Calu3 (cell line): ENCODE data around the gene NTF3. TPM values are rescaled to one million over a fixed set of nuclear protein-coding genes. Genes with fewer than 3 reads are reported as not detected.

Experiments used
- BruUV-seq: library from RNA; stranded (reverse); fragments of 400-500 nt; replicated peaks from 2 replicates; lab custom pipeline; 2021; lab: Mats Ljungman, UMichigan
- CTCF ChIA-PET: fragments of 300-600 bp; sonication (Branson Sonifier 250); formaldehyde crosslinking; loops from one replicate; lab custom pipeline; 2022; ENCODE audit warnings: antibody characterized with exemption; lab: Charles Lee
- DNase-seq: peaks from one replicate; pipeline ENCODE4 v3.0.0; 2022
- H3K27ac Mint-ChIP-seq: one replicate; pipeline ENCODE4 v1.8.0; 2022; ENCODE audit warnings: mixed read lengths; ENCODE audit not compliant: unreplicated experiment
- H3K27me3 Mint-ChIP-seq: one replicate; pipeline ENCODE4 v1.8.0; 2022; ENCODE audit warnings: mixed read lengths; ENCODE audit not compliant: unreplicated experiment
- H3K36me3 Mint-ChIP-seq: one replicate; pipeline ENCODE4 v1.8.0; 2022; ENCODE audit warnings: mild to moderate bottlenecking, moderate library complexity, mixed read lengths; ENCODE audit not compliant: insufficient read depth, unreplicated experiment
- H3K4me1 Mint-ChIP-seq: one replicate; pipeline ENCODE4 v1.8.0; 2022; ENCODE audit warnings: mild to moderate bottlenecking, low read depth, mixed read lengths; ENCODE audit not compliant: unreplicated experiment
- H3K4me3 Mint-ChIP-seq: one replicate; pipeline ENCODE4 v1.8.0; 2022; ENCODE audit warnings: mild to moderate bottlenecking, low read depth, moderate library complexity, mixed read lengths; ENCODE audit not compliant: unreplicated experiment
- H3K9me3 Mint-ChIP-seq: one replicate; pipeline ENCODE4 v1.8.0; 2022; ENCODE audit warnings: low read depth, mixed read lengths; ENCODE audit not compliant: unreplicated experiment
- CTCF ChIP-seq: fragments of 200-600 bp; IDR thresholded peaks from one replicate; pipeline ENCODE4 v1.8.0; 2022; ENCODE audit warnings: antibody characterized with exemption; ENCODE audit not compliant: unreplicated experiment
- intact Hi-C: fragments of 100-400 bp; cut with micrococcal nuclease; formaldehyde crosslinking; loops from one replicate; pipeline ENCODE4 v1.10.0; 2022; ENCODE audit not compliant: unreplicated experiment
- total RNA-seq: library from RNA; stranded (reverse); gene quantifications from 2 replicates; pipeline ENCODE4 v1.2.3, GENCODE V29; 2022

The NTF3 gene
- total RNA-seq, 1 experiment from 2014 or later, result not detected

- CTCF ChIA-PET, result no interaction called here
- H3K4me3 Mint-ChIP-seq, result no peak overlapping the region
- no peaks in the 10 kb centered on the region for H3K4me1 Mint-ChIP-seq
- peaks cover 10% of the 10 kb centered on the region for H3K9me3 Mint-ChIP-seq
- no peak overlapping the region for H3K27ac Mint-ChIP-seq
- no peaks in the 10 kb centered on the region for H3K36me3 Mint-ChIP-seq
- DNase-seq, result no peak
- intact Hi-C loops, result no loop called here
- BruUV-seq, result no TSS peak
- TF ChIP-seq CTCF, result no peak
- H3K27me3 Mint-ChIP-seq, result no peaks in the 10 kb centered on the region
These were observed 81.5 kb downstream of the NTF3 start for GRCh38 chr12:5513406-5513805.

GRCh38 chr12:5514016-5514415, 82.1 kb downstream of the NTF3 start:
- no peak for TF ChIP-seq CTCF
- no TSS peak for BruUV-seq
- Mint-ChIP-seq H3K4me3 (no peak overlapping the region), H3K9me3 (peaks cover 10% of the 10 kb centered on the region), H3K36me3 (no peaks in the 10 kb centered on the region), H3K27ac (no peak overlapping the region), H3K27me3 (no peaks in the 10 kb centered on the region), H3K4me1 (no peaks in the 10 kb centered on the region)
- no peak for DNase-seq
- intact Hi-C loops, result no loop called here
- CTCF ChIA-PET, result no interaction called here

- no peak for TF ChIP-seq CTCF
- Mint-ChIP-seq H3K4me3 (no peak overlapping the region), H3K4me1 (no peaks in the 10 kb centered on the region), H3K27me3 (no peaks in the 10 kb centered on the region), H3K9me3 (peaks cover 10% of the 10 kb centered on the region), H3K36me3 (no peaks in the 10 kb centered on the region), H3K27ac (no peak overlapping the region)
- CTCF ChIA-PET, result no interaction called here
- DNase-seq, result no peak
- BruUV-seq, result no TSS peak
- intact Hi-C loops, result no loop called here
These were observed 82.6 kb downstream of the NTF3 start for GRCh38 chr12:5514545-5514944.

- DNase-seq, result no peak
- Mint-ChIP-seq H3K4me3 (no peak overlapping the region), H3K27me3 (no peaks in the 10 kb centered on the region), H3K27ac (no peak overlapping the region), H3K9me3 (peaks cover 10% of the 10 kb centered on the region), H3K36me3 (no peaks in the 10 kb centered on the region), H3K4me1 (no peaks in the 10 kb centered on the region)
- BruUV-seq, result no TSS peak
- no peak for TF ChIP-seq CTCF
- CTCF ChIA-PET, result no interaction called here
- intact Hi-C loops, result no loop called here
These were observed 83.5 kb downstream of the NTF3 start for GRCh38 chr12:5515458-5515857.
